GM12872 (cell line): Measurements from ENCODE around the gene RAP1GAP2.

ENCODE experiments used
- CTCF ChIP-seq: IDR thresholded peaks from 3 replicates; pipeline ENCODE4 v1.5.1; 2011; ENCODE audit warnings: low read depth, mild to moderate bottlenecking, low read length, moderate library complexity; ENCODE audit not compliant: insufficient read depth

The RAP1GAP2 gene

GRCh38 chr17:2758870-2759269, 37.4 kb upstream of the RAP1GAP2 start:
- TF ChIP-seq CTCF, result no peak

GRCh38 chr17:2770129-2770528, 26.1 kb upstream of the RAP1GAP2 start:
- no peak for TF ChIP-seq CTCF

- no peak for TF ChIP-seq CTCF
Measured at GRCh38 chr17:2775206-2775605, 21.0 kb upstream of the RAP1GAP2 start.

- TF ChIP-seq CTCF, result no peak
Measured at GRCh38 chr17:2776589-2777241, 19.5 kb upstream of the RAP1GAP2 start.

- TF ChIP-seq CTCF, result no peak
Measured at GRCh38 chr17:2777242-2777867, 18.9 kb upstream of the RAP1GAP2 start.

- no peak for TF ChIP-seq CTCF
Measured at GRCh38 chr17:2778489-2778888, 17.7 kb upstream of the RAP1GAP2 start.

GRCh38 chr17:2779545-2779944, 16.7 kb upstream of the RAP1GAP2 start:
- no peak for TF ChIP-seq CTCF
